Measurements from ENCODE around the gene AGAP9. TPM values are rescaled to one million over a fixed set of nuclear protein-coding genes. Genes with fewer than 3 reads are reported as not detected.
"Not testable (repeated sequence)": the region's sequence is repeated elsewhere in the genome, so short reads cannot be mapped to it uniquely, and the experiment has no call there.

AGAP9 gene
- total RNA-seq, 6 experiments from 2014 or later: 2.2 to 3.3 (median 3.0) TPM

- H3K4me3 Mint-ChIP-seq: peak overlapping the region; percentile 95
- not testable (repeated sequence) for H3K9me3 Mint-ChIP-seq; H3K27me3 Mint-ChIP-seq (ENCODE audit: insufficient read depth); H3K36me3 Mint-ChIP-seq (ENCODE audit: low read depth)
- H3K27ac Mint-ChIP-seq: peak overlapping the region; percentile 96
- H3K4me1 Mint-ChIP-seq (ENCODE audit: low read depth): peaks cover 18% of the 10 kb centered on the region
- DNase-seq: peak; percentile 92
These were observed 29.9 kb upstream of the AGAP9 start for GRCh38 chr10:47553214-47553859.

GRCh38 chr10:47552719-47553118, 29.3 kb upstream of the AGAP9 start:
- peak overlapping the region; percentile 96 for H3K27ac Mint-ChIP-seq
- H3K4me1 Mint-ChIP-seq (ENCODE audit: low read depth): peaks cover 12% of the 10 kb centered on the region
- H3K27me3 Mint-ChIP-seq (ENCODE audit: insufficient read depth); H3K36me3 Mint-ChIP-seq (ENCODE audit: low read depth); H3K9me3 Mint-ChIP-seq: not testable (repeated sequence)
- H3K4me3 Mint-ChIP-seq: peak overlapping the region; percentile 95
- DNase-seq: peak; percentile 84

GRCh38 chr10:47547286-47547685, 23.8 kb upstream of the AGAP9 start:
- H3K27ac Mint-ChIP-seq; H3K4me1 Mint-ChIP-seq (ENCODE audit: low read depth); H3K4me3 Mint-ChIP-seq; DNase-seq; H3K36me3 Mint-ChIP-seq (ENCODE audit: low read depth); H3K9me3 Mint-ChIP-seq; H3K27me3 Mint-ChIP-seq (ENCODE audit: insufficient read depth): not testable (repeated sequence)

DNA sequence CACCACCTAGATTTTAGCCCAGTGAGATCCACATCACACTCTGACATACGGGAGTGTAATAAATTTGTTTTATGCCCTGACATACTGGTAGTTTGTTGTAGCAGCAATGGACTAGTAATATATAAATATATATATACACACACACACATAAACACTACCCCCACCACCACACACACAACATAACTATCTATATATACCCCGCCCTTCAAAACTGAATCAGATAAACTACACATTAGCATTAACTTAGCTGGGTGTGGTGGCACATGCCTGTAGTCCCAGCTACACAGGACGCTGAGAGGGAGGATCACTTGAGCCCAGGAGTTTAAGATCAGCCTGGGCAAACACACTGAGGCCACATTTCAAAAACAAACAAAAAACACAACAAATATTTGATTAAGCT, 13.0 kb upstream of the AGAP9 start:
- H3K9me3 Mint-ChIP-seq; H3K4me1 Mint-ChIP-seq (ENCODE audit: low read depth); H3K27me3 Mint-ChIP-seq (ENCODE audit: insufficient read depth); H3K27ac Mint-ChIP-seq; DNase-seq; H3K36me3 Mint-ChIP-seq (ENCODE audit: low read depth); H3K4me3 Mint-ChIP-seq: not testable (repeated sequence)

DNA sequence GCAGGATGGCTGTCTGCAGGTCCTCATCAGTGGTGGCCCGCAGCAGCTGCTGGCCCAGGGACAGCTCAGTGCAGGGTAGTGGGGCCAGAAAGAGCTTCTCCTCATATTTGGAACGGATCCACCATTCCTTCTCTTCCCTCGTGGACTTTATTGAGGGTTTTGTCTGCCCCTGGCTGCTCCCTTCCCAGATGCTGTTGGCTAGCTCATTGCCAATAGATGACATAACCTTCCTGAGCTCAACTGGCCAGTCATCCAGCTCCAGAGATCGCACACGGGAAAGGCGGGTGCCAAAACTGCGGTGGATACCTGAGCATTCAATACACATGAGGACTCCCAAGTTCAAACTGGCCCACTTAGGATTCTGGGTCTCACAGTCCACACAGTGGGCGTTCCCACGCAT, 21.1 kb downstream of the AGAP9 start:
- not testable (repeated sequence) for H3K4me3 Mint-ChIP-seq; H3K27me3 Mint-ChIP-seq (ENCODE audit: insufficient read depth); H3K9me3 Mint-ChIP-seq; H3K4me1 Mint-ChIP-seq (ENCODE audit: low read depth); H3K27ac Mint-ChIP-seq; DNase-seq; H3K36me3 Mint-ChIP-seq (ENCODE audit: low read depth)

GRCh38 chr10:47494226-47494625, 29.2 kb downstream of the AGAP9 start:
- not testable (repeated sequence) for H3K4me3 Mint-ChIP-seq; DNase-seq; H3K36me3 Mint-ChIP-seq (ENCODE audit: low read depth); H3K27ac Mint-ChIP-seq; H3K9me3 Mint-ChIP-seq; H3K4me1 Mint-ChIP-seq (ENCODE audit: low read depth); H3K27me3 Mint-ChIP-seq (ENCODE audit: insufficient read depth)

GRCh38 chr10:47491600-47491999, 31.8 kb downstream of the AGAP9 start, which contains the start of gene FAM25G:
FAM25G (minus strand) TSS chr10:47491700; CDS start chr10:47491674, 26 bp downstream.
- not testable (repeated sequence) for H3K4me3 Mint-ChIP-seq; H3K27ac Mint-ChIP-seq; H3K4me1 Mint-ChIP-seq (ENCODE audit: low read depth); H3K9me3 Mint-ChIP-seq; H3K27me3 Mint-ChIP-seq (ENCODE audit: insufficient read depth); H3K36me3 Mint-ChIP-seq (ENCODE audit: low read depth); DNase-seq

GRCh38 chr10:47489630-47490029, 33.8 kb downstream of the AGAP9 start:
- H3K4me1 Mint-ChIP-seq (ENCODE audit: low read depth); H3K27me3 Mint-ChIP-seq (ENCODE audit: insufficient read depth); H3K9me3 Mint-ChIP-seq; DNase-seq; H3K36me3 Mint-ChIP-seq (ENCODE audit: low read depth); H3K27ac Mint-ChIP-seq; H3K4me3 Mint-ChIP-seq: not testable (repeated sequence)

- peak; percentile 63 for DNase-seq
- H3K27ac Mint-ChIP-seq: peak overlapping the region; percentile 71
- H3K4me1 Mint-ChIP-seq (ENCODE audit: low read depth); H3K27me3 Mint-ChIP-seq (ENCODE audit: insufficient read depth); H3K4me3 Mint-ChIP-seq; H3K36me3 Mint-ChIP-seq (ENCODE audit: low read depth); H3K9me3 Mint-ChIP-seq: not testable (repeated sequence)
These were observed 37.5 kb downstream of the AGAP9 start for GRCh38 chr10:47485943-47486342.

GRCh38 chr10:47484786-47485185, 38.7 kb downstream of the AGAP9 start:
- not testable (repeated sequence) for H3K9me3 Mint-ChIP-seq; DNase-seq; H3K36me3 Mint-ChIP-seq (ENCODE audit: low read depth); H3K27me3 Mint-ChIP-seq (ENCODE audit: insufficient read depth); H3K4me1 Mint-ChIP-seq (ENCODE audit: low read depth); H3K27ac Mint-ChIP-seq; H3K4me3 Mint-ChIP-seq

- not testable (repeated sequence) for H3K27me3 Mint-ChIP-seq (ENCODE audit: insufficient read depth); H3K27ac Mint-ChIP-seq; H3K9me3 Mint-ChIP-seq; H3K4me3 Mint-ChIP-seq; H3K4me1 Mint-ChIP-seq (ENCODE audit: low read depth); H3K36me3 Mint-ChIP-seq (ENCODE audit: low read depth); DNase-seq
These were observed 39.5 kb downstream of the AGAP9 start, which contains the start of gene ANXA8 for GRCh38 chr10:47483923-47484322. ANXA8 (minus strand) TSS chr10:47484115; CDS start chr10:47483933, 182 bp downstream.

DNA sequence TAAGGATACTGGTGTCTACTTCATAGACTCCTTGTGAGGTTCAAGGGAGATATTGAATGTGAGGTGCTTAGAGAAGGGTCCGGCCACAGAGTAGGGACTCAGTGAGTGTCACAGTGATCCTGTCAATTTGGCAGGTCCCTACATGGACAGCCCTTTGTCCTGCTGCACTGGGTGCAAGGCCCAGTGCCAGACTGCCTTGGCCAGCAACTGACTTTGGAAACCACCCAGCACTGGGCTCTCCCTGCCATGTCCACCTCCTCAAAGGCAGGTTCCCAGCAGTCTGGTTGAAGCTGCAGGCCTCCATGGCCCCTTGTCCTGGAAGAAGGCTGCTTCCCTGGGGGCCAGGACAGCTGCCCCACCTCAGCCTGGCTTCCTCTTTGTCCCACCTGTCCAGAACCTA, 41.1 kb downstream of the AGAP9 start:
- not testable (repeated sequence) for H3K27ac Mint-ChIP-seq; DNase-seq; H3K9me3 Mint-ChIP-seq; H3K27me3 Mint-ChIP-seq (ENCODE audit: insufficient read depth); H3K4me1 Mint-ChIP-seq (ENCODE audit: low read depth); H3K36me3 Mint-ChIP-seq (ENCODE audit: low read depth); H3K4me3 Mint-ChIP-seq

GRCh38 chr10:47481768-47482181, 41.7 kb downstream of the AGAP9 start:
- not testable (repeated sequence) for H3K4me3 Mint-ChIP-seq; H3K4me1 Mint-ChIP-seq (ENCODE audit: low read depth); H3K27me3 Mint-ChIP-seq (ENCODE audit: insufficient read depth); H3K9me3 Mint-ChIP-seq; H3K36me3 Mint-ChIP-seq (ENCODE audit: low read depth)
- peak overlapping the region; percentile 70 for H3K27ac Mint-ChIP-seq
- DNase-seq: peak; percentile 37

- not testable (repeated sequence) for H3K27me3 Mint-ChIP-seq (ENCODE audit: insufficient read depth); H3K36me3 Mint-ChIP-seq (ENCODE audit: low read depth); H3K4me1 Mint-ChIP-seq (ENCODE audit: low read depth); H3K4me3 Mint-ChIP-seq; H3K9me3 Mint-ChIP-seq; H3K27ac Mint-ChIP-seq
- peak; percentile 77 for DNase-seq
These were observed 42.2 kb downstream of the AGAP9 start for GRCh38 chr10:47481182-47481766.

All from HFFc6 (cell line).